Peyer's patch (tissue), 4 donors: ENCODE data around the gene BAD.

Source experiments
- POLR2A ChIP-seq, 2 donors: fragments of 450-650 bp; IDR thresholded peaks; one replicate each; pipeline ENCODE4 v1.5.1; 2017; ENCODE audit warnings: antibody characterized with exemption in 2 of 2, mild to moderate bottlenecking in 2 of 2, moderate library complexity in 2 of 2
- TF ChIP-seq, protein P1 (sequence below), 6 experiments: fragments of 450-650 bp in 4 of 6; fragments of 200-600 bp in 2 of 6; sonication (generic) in 1 of 6; IDR thresholded peaks; one replicate each; pipeline ENCODE4 v1.5.1; 2017 to 2019; ENCODE audit warnings: antibody characterized with exemption in 6 of 6, mild to moderate bottlenecking in 3 of 6, moderate library complexity in 1 of 6

DNA sequence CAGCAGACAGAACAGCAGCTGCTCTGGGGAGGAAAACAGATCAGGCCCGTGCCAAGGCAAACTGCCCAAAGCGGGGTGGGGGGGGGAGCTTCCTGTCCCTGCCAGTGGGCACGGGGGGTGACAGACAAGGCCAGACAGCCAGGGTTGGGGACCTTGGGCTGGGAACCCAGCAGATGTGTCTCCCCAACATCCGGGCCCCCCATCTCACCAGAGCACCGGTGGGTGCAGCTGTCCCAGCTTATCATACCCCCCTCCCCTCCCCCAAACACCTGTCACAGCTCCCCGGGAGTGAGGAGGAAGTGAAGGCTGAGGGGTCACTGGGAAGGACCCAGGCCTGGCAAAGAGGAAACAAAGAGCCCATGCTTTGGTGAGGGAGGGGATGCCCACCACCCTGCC, 39.1 kb downstream of the BAD start:
- TF ChIP-seq, protein P1, sequence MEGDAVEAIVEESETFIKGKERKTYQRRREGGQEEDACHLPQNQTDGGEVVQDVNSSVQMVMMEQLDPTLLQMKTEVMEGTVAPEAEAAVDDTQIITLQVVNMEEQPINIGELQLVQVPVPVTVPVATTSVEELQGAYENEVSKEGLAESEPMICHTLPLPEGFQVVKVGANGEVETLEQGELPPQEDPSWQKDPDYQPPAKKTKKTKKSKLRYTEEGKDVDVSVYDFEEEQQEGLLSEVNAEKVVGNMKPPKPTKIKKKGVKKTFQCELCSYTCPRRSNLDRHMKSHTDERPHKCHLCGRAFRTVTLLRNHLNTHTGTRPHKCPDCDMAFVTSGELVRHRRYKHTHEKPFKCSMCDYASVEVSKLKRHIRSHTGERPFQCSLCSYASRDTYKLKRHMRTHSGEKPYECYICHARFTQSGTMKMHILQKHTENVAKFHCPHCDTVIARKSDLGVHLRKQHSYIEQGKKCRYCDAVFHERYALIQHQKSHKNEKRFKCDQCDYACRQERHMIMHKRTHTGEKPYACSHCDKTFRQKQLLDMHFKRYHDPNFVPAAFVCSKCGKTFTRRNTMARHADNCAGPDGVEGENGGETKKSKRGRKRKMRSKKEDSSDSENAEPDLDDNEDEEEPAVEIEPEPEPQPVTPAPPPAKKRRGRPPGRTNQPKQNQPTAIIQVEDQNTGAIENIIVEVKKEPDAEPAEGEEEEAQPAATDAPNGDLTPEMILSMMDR (IDR thresholded peaks at IDR 0.05) = no peak
- TF ChIP-seq POLR2A (IDR thresholded peaks at IDR 0.05) = no peak
